Brain microvascular endothelial cell (primary cell): ENCODE data around the gene CD320.
A peak's percentile ranks its signal among the peaks of the same experiment; 100 is the strongest.

Experiments
- DNase-seq: peaks from one replicate; pipeline ENCODE4 v3.0.0-alpha.2; 2020
- H3K27ac ChIP-seq: fragments of 250-450 bp; sonication (Bioruptor Pico); 2 replicates; pipeline ENCODE4 v1.5.1; 2020; ENCODE audit warnings: mild to moderate bottlenecking, moderate library complexity
- H3K27me3 ChIP-seq: fragments of 250-450 bp; sonication (Bioruptor Pico); replicated peaks from 2 replicates; pipeline ENCODE4 v1.5.1; 2020; ENCODE audit warnings: mild to moderate bottlenecking
- H3K36me3 ChIP-seq: fragments of 250-450 bp; sonication (Bioruptor Pico); replicated peaks from 2 replicates; pipeline ENCODE4 v1.5.1; 2020; ENCODE audit warnings: mild to moderate bottlenecking
- H3K4me3 ChIP-seq: 2 replicates; pipeline ENCODE4 v1.5.1; 2011; ENCODE audit warnings: low read depth, mild to moderate bottlenecking, control low read depth, low read length, moderate library complexity
- in situ Hi-C: cut with HindIII; loops from 2 replicates; pipeline ENCODE4 v1.10.0; 2017; ENCODE audit warnings: low sequenced_read_pairs, low pct_ligation_motif_present
- TF ChIP-seq, protein P1 (sequence below): IDR thresholded peaks from 2 replicates; pipeline ENCODE4 v1.5.1; 2011; ENCODE audit warnings: low read depth, mild to moderate bottlenecking, moderate library complexity, low read length, control low read depth, inconsistent platforms; ENCODE audit errors: missing control alignments

CD320 gene

GRCh38 chr19:8324186-8325050 lies 16.3 kb upstream of the CD320 start:
- H3K27ac ChIP-seq = no peak overlapping the region
- TF ChIP-seq, protein P1, sequence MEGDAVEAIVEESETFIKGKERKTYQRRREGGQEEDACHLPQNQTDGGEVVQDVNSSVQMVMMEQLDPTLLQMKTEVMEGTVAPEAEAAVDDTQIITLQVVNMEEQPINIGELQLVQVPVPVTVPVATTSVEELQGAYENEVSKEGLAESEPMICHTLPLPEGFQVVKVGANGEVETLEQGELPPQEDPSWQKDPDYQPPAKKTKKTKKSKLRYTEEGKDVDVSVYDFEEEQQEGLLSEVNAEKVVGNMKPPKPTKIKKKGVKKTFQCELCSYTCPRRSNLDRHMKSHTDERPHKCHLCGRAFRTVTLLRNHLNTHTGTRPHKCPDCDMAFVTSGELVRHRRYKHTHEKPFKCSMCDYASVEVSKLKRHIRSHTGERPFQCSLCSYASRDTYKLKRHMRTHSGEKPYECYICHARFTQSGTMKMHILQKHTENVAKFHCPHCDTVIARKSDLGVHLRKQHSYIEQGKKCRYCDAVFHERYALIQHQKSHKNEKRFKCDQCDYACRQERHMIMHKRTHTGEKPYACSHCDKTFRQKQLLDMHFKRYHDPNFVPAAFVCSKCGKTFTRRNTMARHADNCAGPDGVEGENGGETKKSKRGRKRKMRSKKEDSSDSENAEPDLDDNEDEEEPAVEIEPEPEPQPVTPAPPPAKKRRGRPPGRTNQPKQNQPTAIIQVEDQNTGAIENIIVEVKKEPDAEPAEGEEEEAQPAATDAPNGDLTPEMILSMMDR = no peak
- in situ Hi-C loops = no loop called here
- H3K27me3 ChIP-seq = no peaks in the 10 kb centered on the region
- H3K36me3 ChIP-seq = peaks cover 19% of the 10 kb centered on the region
- DNase-seq = no peak
- H3K4me3 ChIP-seq = no peak overlapping the region

- Histone ChIP-seq H3K36me3 (peaks cover 19% of the 10 kb centered on the region), H3K27ac (no peak overlapping the region), H3K4me3 (no peak overlapping the region), H3K27me3 (no peaks in the 10 kb centered on the region)
- in situ Hi-C loops = no loop called here
- TF ChIP-seq, protein P1 = no peak
- no peak for DNase-seq
Measured at GRCh38 chr19:8323781-8324185, 15.6 kb upstream of the CD320 start.

GRCh38 chr19:8322638-8322997 lies 14.5 kb upstream of the CD320 start:
- Histone ChIP-seq H3K27ac (no peak overlapping the region), H3K4me3 (peak overlapping the region; percentile 99), H3K27me3 (no peaks in the 10 kb centered on the region), H3K36me3 (peaks cover 19% of the 10 kb centered on the region)
- TF ChIP-seq, protein P1 = no peak
- in situ Hi-C loops = no loop called here
- no peak for DNase-seq

DNA sequence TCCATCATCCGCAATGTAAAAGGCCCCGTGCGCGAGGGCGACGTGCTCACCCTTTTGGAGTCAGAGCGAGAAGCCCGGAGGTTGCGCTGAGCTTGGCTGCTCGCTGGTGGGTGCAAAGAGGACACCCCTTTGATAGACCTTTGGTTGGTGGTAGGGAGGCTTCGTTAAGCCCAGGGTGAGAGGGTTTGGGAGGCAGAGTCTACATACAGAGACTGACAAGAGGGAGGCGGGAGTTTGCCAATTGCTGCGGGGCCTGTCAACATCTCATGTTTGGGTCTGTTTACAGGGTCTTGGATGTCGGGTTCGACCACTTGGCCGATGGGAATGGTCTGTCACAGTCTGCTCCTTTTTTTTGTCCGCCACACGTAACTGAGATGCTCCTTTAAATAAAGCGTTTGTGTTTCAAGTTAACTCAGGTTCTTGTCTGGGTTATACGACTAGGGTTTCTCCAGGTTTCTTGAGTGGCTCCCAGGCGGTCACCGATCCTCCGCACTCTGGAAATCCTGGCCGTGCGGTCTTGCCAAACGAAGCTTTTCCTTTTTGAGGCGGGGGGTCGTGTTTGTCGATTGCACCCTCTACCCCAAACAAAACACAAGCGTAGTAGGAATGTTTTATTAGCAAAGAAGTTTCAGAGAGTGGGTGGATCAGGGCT lies 14.0 kb upstream of the CD320 start:
- in situ Hi-C loops = no loop called here
- Histone ChIP-seq H3K27ac (peak overlapping the region; percentile 90), H3K36me3 (peaks cover 19% of the 10 kb centered on the region), H3K4me3 (peak overlapping the region; percentile 99), H3K27me3 (no peaks in the 10 kb centered on the region)
- TF ChIP-seq, protein P1 = no peak
- DNase-seq = no peak

GRCh38 chr19:8321067-8321985 lies 13.2 kb upstream of the CD320 start, which contains the start of the genes NDUFA7 and RPS28:
NDUFA7 (minus strand) TSS chr19:8321375; CDS start chr19:8321358, 17 bp downstream.
RPS28 (plus strand) TSS chr19:8321496; CDS start chr19:8321531, 35 bp downstream.
- peak within 1 kb of the TSS; percentile 90 for H3K27ac ChIP-seq
- peak; percentile 93 for DNase-seq
- in situ Hi-C loops = no loop called here
- H3K36me3 ChIP-seq = peaks cover 19% of the 10 kb centered on the region
- TF ChIP-seq, protein P1 = peak; percentile 34
- no peaks in the 10 kb centered on the region for H3K27me3 ChIP-seq
- H3K4me3 ChIP-seq = peak within 1 kb of the TSS; percentile 99
